ENCODE data around the gene PKP1. TPM values are rescaled to one million over a fixed set of nuclear protein-coding genes. Genes with fewer than 3 reads are reported as not detected.

Gene PKP1
- total RNA-seq, 1 experiment from 2014 or later = 0.94 TPM

GRCh38 chr1:201259476-201260235 lies 23.6 kb upstream of the PKP1 start:
- H3K36me3 ChIP-seq (ENCODE audit: low read depth) = no peaks in the 10 kb centered on the region
- no peaks in the 10 kb centered on the region for H3K9me2 ChIP-seq (ENCODE audit: insufficient read depth)
- no peaks in the 10 kb centered on the region for H3K79me2 ChIP-seq (ENCODE audit: low read depth)
- POLR2A ChIA-PET (ENCODE audit: unreplicated experiment) = interaction anchor here (0.6 to 1.1 kb wide), 4 partner anchors 40 to 905 kb away, joined by 4 to 12 read pairs (median 8); no protein-coding TSS in a partner anchor
- CTCF ChIA-PET = interaction anchor here (0.8 to 2.0 kb wide), 5 partner anchors 30 to 87 kb away, joined by 5 to 18 read pairs (median 6); no protein-coding TSS in a partner anchor
- TF ChIP-seq, protein P1, sequence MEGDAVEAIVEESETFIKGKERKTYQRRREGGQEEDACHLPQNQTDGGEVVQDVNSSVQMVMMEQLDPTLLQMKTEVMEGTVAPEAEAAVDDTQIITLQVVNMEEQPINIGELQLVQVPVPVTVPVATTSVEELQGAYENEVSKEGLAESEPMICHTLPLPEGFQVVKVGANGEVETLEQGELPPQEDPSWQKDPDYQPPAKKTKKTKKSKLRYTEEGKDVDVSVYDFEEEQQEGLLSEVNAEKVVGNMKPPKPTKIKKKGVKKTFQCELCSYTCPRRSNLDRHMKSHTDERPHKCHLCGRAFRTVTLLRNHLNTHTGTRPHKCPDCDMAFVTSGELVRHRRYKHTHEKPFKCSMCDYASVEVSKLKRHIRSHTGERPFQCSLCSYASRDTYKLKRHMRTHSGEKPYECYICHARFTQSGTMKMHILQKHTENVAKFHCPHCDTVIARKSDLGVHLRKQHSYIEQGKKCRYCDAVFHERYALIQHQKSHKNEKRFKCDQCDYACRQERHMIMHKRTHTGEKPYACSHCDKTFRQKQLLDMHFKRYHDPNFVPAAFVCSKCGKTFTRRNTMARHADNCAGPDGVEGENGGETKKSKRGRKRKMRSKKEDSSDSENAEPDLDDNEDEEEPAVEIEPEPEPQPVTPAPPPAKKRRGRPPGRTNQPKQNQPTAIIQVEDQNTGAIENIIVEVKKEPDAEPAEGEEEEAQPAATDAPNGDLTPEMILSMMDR (conservative IDR thresholded peaks at IDR 0.05) = no peak; the same call in 1 of the 2 replicates
- no peak for TF ChIP-seq EZH2 (IDR thresholded peaks at IDR 0.05; ENCODE audit: low read depth)
- H3K4me1 ChIP-seq (replicated peaks; ENCODE audit: insufficient read depth) = peaks cover 15% of the 10 kb centered on the region; the same call in 1 of the 2 replicates
- H3F3A ChIP-seq (ENCODE audit: insufficient read depth, low read depth) = no peaks in the 10 kb centered on the region
- peak in 1 of 2 experiments; percentile 65 for DNase-seq
- intact Hi-C loops (cut with micrococcal nuclease; ENCODE audit: unreplicated experiment) = loop anchor here (2.0 kb wide), 1 partner anchor 49 kb away; no protein-coding TSS in a partner anchor
- peak overlapping the region; percentile 71 for H2AFZ ChIP-seq
- H3K4me3 ChIP-seq = peak overlapping the region; percentile 42; the same call in 1 of the 2 replicates
- H4K20me1 ChIP-seq (ENCODE audit: insufficient read depth) = no peaks in the 10 kb centered on the region
- TSS peak; percentile 70 for BruUV-seq (replicated peaks)
- H3K27me3 ChIP-seq (ENCODE audit: insufficient read depth, low read depth) = no peaks in the 10 kb centered on the region
- H3K9me3 ChIP-seq (ENCODE audit: insufficient read depth, low read depth) = no peaks in the 10 kb centered on the region
- H3K4me2 ChIP-seq = peak overlapping the region; percentile 75
- no peak overlapping the region for H3K27ac ChIP-seq

- Histone ChIP-seq H2AFZ (peak overlapping the region; percentile 71; the same call in 1 of the 2 replicates), H3K36me3 (ENCODE audit: low read depth) (no peaks in the 10 kb centered on the region), H4K20me1 (ENCODE audit: insufficient read depth) (no peaks in the 10 kb centered on the region), H3K4me2 (peak overlapping the region; percentile 75), H3K27ac (no peak overlapping the region), H3K4me1 (replicated peaks; ENCODE audit: insufficient read depth) (peaks cover 15% of the 10 kb centered on the region; the same call in 1 of the 2 replicates), H3K9me3 (ENCODE audit: insufficient read depth, low read depth) (no peaks in the 10 kb centered on the region), H3K9me2 (ENCODE audit: insufficient read depth) (no peaks in the 10 kb centered on the region), H3F3A (ENCODE audit: insufficient read depth, low read depth) (no peaks in the 10 kb centered on the region), H3K4me3 (peak overlapping the region; percentile 42; the same call in 1 of the 2 replicates), H3K79me2 (ENCODE audit: low read depth) (no peaks in the 10 kb centered on the region), H3K27me3 (ENCODE audit: insufficient read depth, low read depth) (no peaks in the 10 kb centered on the region)
- no TSS peak for BruUV-seq (replicated peaks)
- TF ChIP-seq, protein P1 (conservative IDR thresholded peaks at IDR 0.05) = no peak
- no peak for TF ChIP-seq EZH2 (IDR thresholded peaks at IDR 0.05; ENCODE audit: low read depth)
- DNase-seq = no peak
- intact Hi-C loops (cut with micrococcal nuclease; ENCODE audit: unreplicated experiment) = loop anchor here (2.0 kb wide), 1 partner anchor 49 kb away; no protein-coding TSS in a partner anchor
- ChIA-PET POLR2A (ENCODE audit: unreplicated experiment) (interaction anchor here (0.5 to 1.1 kb wide), 4 partner anchors 39 to 906 kb away, joined by 4 to 11 read pairs (median 5); no protein-coding TSS in a partner anchor), CTCF (interaction anchor here (0.8 to 2.0 kb wide), 5 partner anchors 40 to 175 kb away, joined by 4 to 18 read pairs (median 6); no protein-coding TSS in a partner anchor)
Measured at GRCh38 chr1:201260236-201260590, 23.1 kb upstream of the PKP1 start.

DNA sequence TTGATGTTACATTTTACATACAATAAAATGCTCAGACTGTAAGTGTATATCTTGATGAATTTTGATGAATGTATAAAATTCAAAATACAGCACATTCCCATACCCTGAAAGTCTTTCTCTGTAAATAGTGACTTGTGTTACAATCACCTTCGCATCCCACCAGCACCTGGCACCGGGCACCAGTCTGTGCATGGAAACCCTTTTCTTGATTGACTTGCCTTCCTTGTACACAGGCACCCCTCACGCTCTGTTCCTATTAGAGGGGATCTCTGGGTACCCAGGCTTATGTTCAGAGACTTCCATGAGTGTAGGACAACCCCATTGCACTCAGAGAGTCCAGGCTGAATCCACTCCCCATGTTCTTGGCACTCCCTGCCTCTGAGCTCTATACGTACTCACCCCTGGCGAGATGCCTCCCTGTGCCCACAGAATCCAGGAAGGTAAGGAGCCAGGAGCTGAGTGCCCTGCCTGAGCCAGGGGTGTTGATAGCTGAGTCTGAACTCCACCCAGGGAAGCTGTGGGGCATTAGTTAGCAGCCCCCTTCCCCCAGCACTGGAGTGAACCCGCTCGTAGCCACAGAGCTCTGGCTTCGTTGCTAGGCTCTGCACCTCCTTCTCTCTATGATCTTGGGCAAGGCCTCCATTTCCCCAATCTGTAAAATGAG lies 22.5 kb upstream of the PKP1 start:
- peaks cover 19% of the 10 kb centered on the region for H3K4me1 ChIP-seq (replicated peaks; ENCODE audit: insufficient read depth)
- intact Hi-C loops (cut with micrococcal nuclease; ENCODE audit: unreplicated experiment) = loop anchor here (2.0 kb wide), 1 partner anchor 48 kb away; no protein-coding TSS in a partner anchor
- H3F3A ChIP-seq (ENCODE audit: insufficient read depth, low read depth) = 0 out of 2 replicates have a peak, but pooled peaks cover 3% of the 10 kb centered on the region
- H3K36me3 ChIP-seq (ENCODE audit: low read depth) = no peaks in the 10 kb centered on the region
- no peaks in the 10 kb centered on the region for H3K9me3 ChIP-seq (ENCODE audit: insufficient read depth, low read depth)
- no TSS peak for BruUV-seq (replicated peaks)
- TF ChIP-seq, protein P1 (conservative IDR thresholded peaks at IDR 0.05) = no peak
- TF ChIP-seq EZH2 (IDR thresholded peaks at IDR 0.05; ENCODE audit: low read depth) = no peak
- no peaks in the 10 kb centered on the region for H3K27me3 ChIP-seq (ENCODE audit: insufficient read depth, low read depth)
- no peak overlapping the region for H3K27ac ChIP-seq
- no peaks in the 10 kb centered on the region for H3K79me2 ChIP-seq (ENCODE audit: low read depth)
- ChIA-PET CTCF (interaction anchor here (0.8 to 2.0 kb wide), 3 partner anchors 40 to 175 kb away, joined by 4 to 18 read pairs (median 6); no protein-coding TSS in a partner anchor), POLR2A (ENCODE audit: unreplicated experiment) (interaction anchor here (0.5 to 1.1 kb wide), 3 partner anchors 39 to 103 kb away, joined by 4 to 6 read pairs (median 4); no protein-coding TSS in a partner anchor)
- H3K4me3 ChIP-seq = no peak overlapping the region
- no peak overlapping the region for H3K4me2 ChIP-seq
- H3K9me2 ChIP-seq (ENCODE audit: insufficient read depth) = no peaks in the 10 kb centered on the region
- DNase-seq = no peak
- H2AFZ ChIP-seq = no peak overlapping the region
- no peaks in the 10 kb centered on the region for H4K20me1 ChIP-seq (ENCODE audit: insufficient read depth)
